MM.1S (cell line): ENCODE data around the gene CHTF18.

Experiments
- DNase-seq: peaks from one replicate; pipeline ENCODE4 v3.0.0-alpha.2; 2015
- H2AFZ ChIP-seq: fragments of 300-600 bp; sonication (generic); 2 replicates; pipeline ENCODE4 v1.6.0; 2016; ENCODE audit warnings: antibody characterized with exemption, low read length
- H3F3A ChIP-seq: fragments of 300-600 bp; sonication (generic); 2 replicates; pipeline ENCODE4 v1.6.1; 2016; ENCODE audit warnings: mild to moderate bottlenecking, antibody characterized with exemption, low read length, moderate library complexity, mixed read lengths; ENCODE audit not compliant: insufficient read depth
- H3K27ac ChIP-seq: fragments of 300-600 bp; sonication (generic); 2 replicates; pipeline ENCODE4 v1.5.1; 2016; ENCODE audit warnings: mild to moderate bottlenecking, low read length
- H3K27me3 ChIP-seq: fragments of 300-600 bp; sonication (generic); replicated peaks from 2 replicates; pipeline ENCODE4 v1.6.0; 2016; ENCODE audit warnings: low read length; ENCODE audit not compliant: insufficient read depth
- H3K36me3 ChIP-seq: fragments of 300-600 bp; sonication (generic); replicated peaks from 2 replicates; pipeline ENCODE4 v1.6.1; 2016; ENCODE audit warnings: mild to moderate bottlenecking, low read length, mixed read lengths; ENCODE audit not compliant: insufficient read depth
- H3K4me1 ChIP-seq: fragments of 300-600 bp; sonication (generic); 2 replicates; pipeline ENCODE4 v1.6.1; 2016; ENCODE audit warnings: low read length, mixed read lengths
- H3K4me2 ChIP-seq: fragments of 300-600 bp; sonication (generic); 2 replicates; pipeline ENCODE4 v1.6.0; 2016; ENCODE audit warnings: low read depth, low read length
- H3K4me3 ChIP-seq: fragments of 300-600 bp; sonication (generic); 2 replicates; pipeline ENCODE4 v1.5.1; 2016; ENCODE audit warnings: low read length, mixed read lengths
- H3K79me2 ChIP-seq: fragments of 300-600 bp; sonication (generic); 2 replicates; pipeline ENCODE4 v1.6.1; 2016; ENCODE audit warnings: mixed run types, low read length, mixed read lengths
- H3K9ac ChIP-seq: fragments of 300-600 bp; sonication (generic); 2 replicates; pipeline ENCODE4 v1.6.1; 2016; ENCODE audit warnings: low read length, mixed read lengths
- H3K9me2 ChIP-seq: fragments of 300-600 bp; sonication (generic); replicated peaks from 2 replicates; pipeline ENCODE4 v1.6.1; 2016; ENCODE audit warnings: mild to moderate bottlenecking, low read length, mixed read lengths; ENCODE audit not compliant: insufficient read depth
- H3K9me3 ChIP-seq: fragments of 300-600 bp; sonication (generic); replicated peaks from 2 replicates; pipeline ENCODE4 v1.6.1; 2016; ENCODE audit warnings: mild to moderate bottlenecking, low read length, mixed read lengths; ENCODE audit not compliant: insufficient read depth
- H4K20me1 ChIP-seq: fragments of 300-600 bp; sonication (generic); 2 replicates; pipeline ENCODE4 v1.6.1; 2016; ENCODE audit warnings: mild to moderate bottlenecking, low read length, moderate library complexity, mixed read lengths; ENCODE audit not compliant: insufficient read depth
- CTCF ChIP-seq: fragments of 300-600 bp; sonication (generic); IDR thresholded peaks from 2 replicates; pipeline ENCODE4 v1.5.1; 2016; ENCODE audit warnings: antibody characterized with exemption, low read length, mixed read lengths
- EZH2 ChIP-seq: fragments of 300-600 bp; sonication (generic); optimal IDR thresholded peaks from 2 replicates; pipeline ENCODE3; 2017; ENCODE audit warnings: low read depth, mild to moderate bottlenecking, antibody characterized with exemption, low read length, mixed read lengths
- EZH2phosphoT487 ChIP-seq: fragments of 300-600 bp; sonication (generic); IDR thresholded peaks from 2 replicates; pipeline ENCODE4 v1.6.1; 2018; ENCODE audit warnings: antibody characterized with exemption, low read length

The CHTF18 gene

DNA sequence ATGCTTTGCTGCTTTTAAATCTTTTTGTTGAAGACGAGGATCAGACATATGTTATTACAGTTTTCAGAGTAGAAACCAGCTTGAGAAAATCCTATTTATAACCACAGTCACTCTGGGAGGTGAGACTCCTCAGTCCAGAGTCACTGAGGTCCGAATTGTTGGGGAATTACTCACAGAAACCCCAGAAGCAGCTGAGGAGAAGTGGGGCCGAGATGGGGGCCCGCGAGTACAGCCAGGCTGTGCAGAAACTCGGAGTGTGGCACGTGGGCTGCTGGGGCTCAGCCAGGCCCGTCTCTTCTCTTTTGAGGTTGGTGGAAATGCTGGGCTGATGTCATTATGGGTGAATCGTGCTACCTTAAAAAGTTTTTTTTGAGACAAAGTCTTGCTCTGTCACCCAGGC lies 26.6 kb downstream of the CHTF18 start:
- H3K27ac ChIP-seq: no peak overlapping the region
- TF ChIP-seq EZH2phosphoT487 (no peak), CTCF (no peak), EZH2 (no peak)
- no peak for DNase-seq

GRCh38 chr16:815861-816260 lies 27.4 kb downstream of the CHTF18 start:
- TF ChIP-seq EZH2: no peak
- no peak for TF ChIP-seq EZH2phosphoT487
- TF ChIP-seq CTCF: no peak
- Histone ChIP-seq H3K9ac (no peak overlapping the region), H3K4me3 (no peak overlapping the region)

More for the DNA sequence above, 26.6 kb downstream of the CHTF18 start:
- no peaks in the 10 kb centered on the region for H3K36me3 ChIP-seq
- no peaks in the 10 kb centered on the region for H3F3A ChIP-seq
- no peaks in the 10 kb centered on the region for H3K9me2 ChIP-seq
- H2AFZ ChIP-seq: no peak overlapping the region
- no peaks in the 10 kb centered on the region for H4K20me1 ChIP-seq
- no peaks in the 10 kb centered on the region for H3K4me1 ChIP-seq
- peaks cover 98% of the 10 kb centered on the region for H3K27me3 ChIP-seq
- no peak overlapping the region for H3K4me2 ChIP-seq
- no peaks in the 10 kb centered on the region for H3K9me3 ChIP-seq
- no peak overlapping the region for H3K9ac ChIP-seq
- no peak overlapping the region for H3K4me3 ChIP-seq
- no peaks in the 10 kb centered on the region for H3K79me2 ChIP-seq

GRCh38 chr16:817001-817906 lies 28.8 kb downstream of the CHTF18 start:
- Histone ChIP-seq H3K9me2 (no peaks in the 10 kb centered on the region), H3K27me3 (peaks cover 91% of the 10 kb centered on the region), H3F3A (no peaks in the 10 kb centered on the region), H3K4me2 (no peak overlapping the region), H4K20me1 (no peaks in the 10 kb centered on the region), H3K79me2 (no peaks in the 10 kb centered on the region), H3K9me3 (no peaks in the 10 kb centered on the region), H3K36me3 (no peaks in the 10 kb centered on the region), H3K4me1 (no peaks in the 10 kb centered on the region), H2AFZ (no peak overlapping the region), H3K27ac (no peak overlapping the region), H3K4me3 (no peak overlapping the region), H3K9ac (no peak overlapping the region)
- no peak for DNase-seq
- TF ChIP-seq CTCF (no peak), EZH2 (no peak), EZH2phosphoT487 (no peak)

More at GRCh38 chr16:815861-816260, 27.4 kb downstream of the CHTF18 start:
- no peaks in the 10 kb centered on the region for H3K9me3 ChIP-seq
- no peak overlapping the region for H3K4me2 ChIP-seq
- DNase-seq: no peak
- H3K27me3 ChIP-seq: peaks cover 94% of the 10 kb centered on the region
- H3F3A ChIP-seq: no peaks in the 10 kb centered on the region
- no peaks in the 10 kb centered on the region for H3K4me1 ChIP-seq
- H3K9me2 ChIP-seq: no peaks in the 10 kb centered on the region
- no peaks in the 10 kb centered on the region for H3K36me3 ChIP-seq
- no peaks in the 10 kb centered on the region for H4K20me1 ChIP-seq
- no peak overlapping the region for H2AFZ ChIP-seq
- no peaks in the 10 kb centered on the region for H3K79me2 ChIP-seq
- H3K27ac ChIP-seq: no peak overlapping the region
